NCI-H2227 treated with DMSO at 0.1 percent for 48 hours (cell line): Measurements from ENCODE around the gene HAVCR1.
"Not testable (repeated sequence)": the region's sequence is repeated elsewhere in the genome, so short reads cannot be mapped to it uniquely, and the experiment has no call there.

Experiments
- DNase-seq: peaks from one replicate; lab custom pipeline; 2025; lab: John Stamatoyannopoulos, UW

The HAVCR1 gene

GRCh38 chr5:157050050-157050449, 8.9 kb downstream of the HAVCR1 start:
- no peak for DNase-seq

GRCh38 chr5:157049605-157050004, 9.3 kb downstream of the HAVCR1 start:
- no peak for DNase-seq

- DNase-seq: no peak
Measured at GRCh38 chr5:157047898-157048297, 11.0 kb downstream of the HAVCR1 start.

GRCh38 chr5:157047016-157047415, 11.9 kb downstream of the HAVCR1 start:
- DNase-seq: not testable (repeated sequence)

- DNase-seq: no peak
Measured at GRCh38 chr5:157046041-157046440, 12.9 kb downstream of the HAVCR1 start.

GRCh38 chr5:157045601-157046000, 13.3 kb downstream of the HAVCR1 start:
- no peak for DNase-seq

GRCh38 chr5:157038568-157039187, 20.2 kb downstream of the HAVCR1 start:
- no peak for DNase-seq

GRCh38 chr5:157034106-157035072, 24.5 kb downstream of the HAVCR1 start:
- DNase-seq: not testable (repeated sequence)

GRCh38 chr5:157033071-157033583, 25.8 kb downstream of the HAVCR1 start:
- DNase-seq: no peak

- DNase-seq: no peak
Measured at GRCh38 chr5:157030692-157031091, 28.2 kb downstream of the HAVCR1 start.

GRCh38 chr5:157029457-157029856, 29.5 kb downstream of the HAVCR1 start:
- DNase-seq: no peak

GRCh38 chr5:157027663-157028062, 31.3 kb downstream of the HAVCR1 start:
- DNase-seq: not testable (repeated sequence)

- peak; percentile 2 for DNase-seq
Measured at GRCh38 chr5:157026789-157027424, 32.0 kb downstream of the HAVCR1 start.

GRCh38 chr5:157025093-157025698, 33.7 kb downstream of the HAVCR1 start:
- DNase-seq: no peak

GRCh38 chr5:157024208-157024959, 34.5 kb downstream of the HAVCR1 start:
- no peak for DNase-seq

GRCh38 chr5:157022024-157022423, 36.9 kb downstream of the HAVCR1 start:
- DNase-seq: no peak

GRCh38 chr5:157020511-157021222, 38.2 kb downstream of the HAVCR1 start:
- no peak for DNase-seq

- DNase-seq: no peak
Measured at GRCh38 chr5:157020002-157020401, 38.9 kb downstream of the HAVCR1 start.

- not testable (repeated sequence) for DNase-seq
Measured at GRCh38 chr5:157014143-157014542, 44.8 kb downstream of the HAVCR1 start.

GRCh38 chr5:157006262-157006661, 52.7 kb downstream of the HAVCR1 start:
- no peak for DNase-seq
